ENCODE data around the gene SLC35E3.
A peak's percentile ranks its signal among the peaks of the same experiment; 100 is the strongest.
"Not testable (repeated sequence)": the region's sequence is repeated elsewhere in the genome, so short reads cannot be mapped to it uniquely, and the experiment has no call there.

SLC35E3 gene

GRCh38 chr12:68793975-68794652 is 48.1 kb downstream of the SLC35E3 start:
- DNase-seq (ENCODE audit: low read depth in 1 of 2, low spot score in 1 of 2): no peak

GRCh38 chr12:68794653-68795251 is 48.8 kb downstream of the SLC35E3 start:
- DNase-seq (ENCODE audit: low read depth in 1 of 2, low spot score in 1 of 2): no peak

- DNase-seq (ENCODE audit: low read depth in 1 of 2, low spot score in 1 of 2): no peak
Measured at GRCh38 chr12:68796399-68796798, 50.4 kb downstream of the SLC35E3 start.

GRCh38 chr12:68798882-68799234 is 52.9 kb downstream of the SLC35E3 start:
- no peak for DNase-seq (ENCODE audit: low read depth in 1 of 2, low spot score in 1 of 2)

- DNase-seq (ENCODE audit: low read depth in 1 of 2, low spot score in 1 of 2): no peak
Measured at GRCh38 chr12:68800294-68800693, 54.3 kb downstream of the SLC35E3 start.

GRCh38 chr12:68801124-68801523 is 55.1 kb downstream of the SLC35E3 start:
- DNase-seq (ENCODE audit: low read depth in 1 of 2, low spot score in 1 of 2): not testable (repeated sequence)

GRCh38 chr12:68802372-68802745 is 56.4 kb downstream of the SLC35E3 start:
- DNase-seq (ENCODE audit: low read depth in 1 of 2, low spot score in 1 of 2): not testable (repeated sequence)

- DNase-seq (ENCODE audit: low read depth in 1 of 2, low spot score in 1 of 2): not testable (repeated sequence)
Measured at GRCh38 chr12:68802911-68803651, 57.1 kb downstream of the SLC35E3 start.

GRCh38 chr12:68803948-68804656 is 58.1 kb downstream of the SLC35E3 start:
- no peak for DNase-seq (ENCODE audit: low read depth in 1 of 2, low spot score in 1 of 2)

GRCh38 chr12:68804657-68805591 is 58.9 kb downstream of the SLC35E3 start:
- DNase-seq (ENCODE audit: low read depth in 1 of 2, low spot score in 1 of 2): no peak

GRCh38 chr12:68805592-68806120 is 59.7 kb downstream of the SLC35E3 start:
- DNase-seq (ENCODE audit: low read depth in 1 of 2, low spot score in 1 of 2): no peak

GRCh38 chr12:68806488-68807237 is 60.7 kb downstream of the SLC35E3 start:
- no peak for DNase-seq (ENCODE audit: low read depth in 1 of 2, low spot score in 1 of 2)

GRCh38 chr12:68807274-68807575 is 61.2 kb downstream of the SLC35E3 start:
- not testable (repeated sequence) for DNase-seq (ENCODE audit: low read depth in 1 of 2, low spot score in 1 of 2)

GRCh38 chr12:68807576-68808387 is 61.8 kb downstream of the SLC35E3 start, which contains the start of gene MDM2:
Gene MDM2 (plus strand): TSS chr12:68808177. CDS start chr12:68808478, 301 bp downstream.
- peak; percentile 85 to 88 for DNase-seq (ENCODE audit: low read depth in 1 of 2, low spot score in 1 of 2)

- DNase-seq (ENCODE audit: low read depth in 1 of 2, low spot score in 1 of 2): peak; percentile 43 to 49
Measured at GRCh38 chr12:68808388-68809189, 62.6 kb downstream of the SLC35E3 start.

- DNase-seq (ENCODE audit: low read depth in 1 of 2, low spot score in 1 of 2): no peak
Measured at GRCh38 chr12:68809190-68810026, 63.4 kb downstream of the SLC35E3 start.

GRCh38 chr12:68810027-68810389 is 64.0 kb downstream of the SLC35E3 start:
- DNase-seq (ENCODE audit: low read depth in 1 of 2, low spot score in 1 of 2): not testable (repeated sequence)
